Aorta (tissue), 5 donors: ENCODE data around the gene PDIA6. TPM values are rescaled to one million over a fixed set of nuclear protein-coding genes. Genes with fewer than 3 reads are reported as not detected.

Source experiments
- ATAC-seq: fragments of 200-7000 bp; cut with Tn5 transposase; one replicate; pipeline ENCODE4 v1.9.1; 2022; ENCODE audit warnings: moderate library complexity; ENCODE audit not compliant: low FRiP score
- DNase-seq, 2 donors: peaks; one replicate each; pipeline ENCODE4 v3.0.0-alpha.2; 2020
- H3K27ac ChIP-seq, 2 donors: one replicate each; pipeline ENCODE4 v1.5.1; 2013; ENCODE audit warnings: low read length in 2 of 2, mild to moderate bottlenecking in 2 of 2, moderate library complexity in 2 of 2, control low read depth in 1 of 2, inconsistent platforms in 1 of 2, low read depth in 1 of 2
- H3K27me3 ChIP-seq, 2 donors: one replicate each; pipeline ENCODE4 v1.6.1; 2013; ENCODE audit warnings: control low read depth in 1 of 2, low read length in 1 of 2, mild to moderate bottlenecking in 1 of 2, moderate library complexity in 1 of 2; ENCODE audit not compliant: insufficient read depth in 2 of 2, control insufficient read depth in 1 of 2
- H3K36me3 ChIP-seq, 2 donors: one replicate each; pipeline ENCODE4 v1.6.1; 2013; ENCODE audit warnings: control low read depth in 1 of 2, low read length in 1 of 2, mild to moderate bottlenecking in 1 of 2; ENCODE audit not compliant: insufficient read depth in 2 of 2, control insufficient read depth in 1 of 2
- H3K4me1 ChIP-seq, 2 donors: one replicate each; pipeline ENCODE4 v1.6.1; 2013; ENCODE audit warnings: low read length in 2 of 2, control low read depth in 1 of 2, mild to moderate bottlenecking in 1 of 2, moderate library complexity in 1 of 2; ENCODE audit not compliant: insufficient read depth in 2 of 2, control insufficient read depth in 1 of 2
- H3K4me3 ChIP-seq, 2 donors: one replicate each; pipeline ENCODE4 v1.5.1; 2013; ENCODE audit warnings: low read length in 2 of 2, control low read depth in 1 of 2, mild to moderate bottlenecking in 1 of 2
- H3K9me3 ChIP-seq: one replicate; pipeline ENCODE4 v1.6.1; 2013; ENCODE audit warnings: mild to moderate bottlenecking, low read length; ENCODE audit not compliant: control insufficient read depth
- WGBS, 2 donors: extraction: QIAGEN DNeasy Blood & Tissue Kit; methylation state at CpG; one replicate each; pipeline ENCODE4 v1.1.7; 2013; 5-methylcytosine and 5-hydroxymethylcytosine counted together
- intact Hi-C, 2 donors: fragments of 100-400 bp; cut with DNase I; formaldehyde crosslinking; loops; one replicate each; pipeline versions ENCODE4 v1.14.2 to v1.15.0; 2022
- long read RNA-seq, 2 donors: library from polyadenylated mRNA; unstranded; transcript quantifications; one replicate each; pipeline ENCODE4 v2.0.0, GENCODE V29; 2020 to 2021
- polyA plus RNA-seq, 2 donors: library from polyadenylated mRNA; stranded (reverse); fragments of 200-250 nt; gene quantifications; one replicate each; pipeline ENCODE4 v1.2.3, GENCODE V29; 2013
- total RNA-seq, 2 donors: library from RNA; stranded (reverse); fragmentation: NEBNext Ultra II Directional; extraction: Animal tissue kit (Norgen Biotek cat#: 25700); gene quantifications; one replicate each; pipeline ENCODE4 v1.2.1, GENCODE V29; 2021
- donor health status: healthy with polysubstance abuse.
- donor health status: Bipolar disorder and iron deficiency.
- donor health status: DM: no; HTN: no; CAD: no.
- donor health status: DM: no; HTN: no; CAD: no.
- donor health status: DM: yes; HTN: yes; CAD: no.

PDIA6 gene, protein sequence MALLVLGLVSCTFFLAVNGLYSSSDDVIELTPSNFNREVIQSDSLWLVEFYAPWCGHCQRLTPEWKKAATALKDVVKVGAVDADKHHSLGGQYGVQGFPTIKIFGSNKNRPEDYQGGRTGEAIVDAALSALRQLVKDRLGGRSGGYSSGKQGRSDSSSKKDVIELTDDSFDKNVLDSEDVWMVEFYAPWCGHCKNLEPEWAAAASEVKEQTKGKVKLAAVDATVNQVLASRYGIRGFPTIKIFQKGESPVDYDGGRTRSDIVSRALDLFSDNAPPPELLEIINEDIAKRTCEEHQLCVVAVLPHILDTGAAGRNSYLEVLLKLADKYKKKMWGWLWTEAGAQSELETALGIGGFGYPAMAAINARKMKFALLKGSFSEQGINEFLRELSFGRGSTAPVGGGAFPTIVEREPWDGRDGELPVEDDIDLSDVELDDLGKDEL
- 100 to 1,000 TPM; 118 to 128 TPM for total RNA-seq
- polyA plus RNA-seq, result 10 to 100 TPM; 89.4 to 92.2 TPM
- long read RNA-seq, donor 1, transcript PDIA6-201 (13 exons, 2,338 nt), result major isoform, 1,500 of 1,674 reads
- long read RNA-seq, donor 1, partial matches to known transcripts, result 96 of 1,674 reads
- long read RNA-seq, donor 1, other reads (novel, unspliced or antisense), result 74 of 1,674 reads
- long read RNA-seq, donor 2, transcript PDIA6-201 (13 exons, 2,338 nt), result major isoform, 279 of 311 reads
- long read RNA-seq, donor 2, partial matches to known transcripts, result 19 of 311 reads
- long read RNA-seq, donor 2, other reads (novel, unspliced or antisense), result 13 of 311 reads

DNA sequence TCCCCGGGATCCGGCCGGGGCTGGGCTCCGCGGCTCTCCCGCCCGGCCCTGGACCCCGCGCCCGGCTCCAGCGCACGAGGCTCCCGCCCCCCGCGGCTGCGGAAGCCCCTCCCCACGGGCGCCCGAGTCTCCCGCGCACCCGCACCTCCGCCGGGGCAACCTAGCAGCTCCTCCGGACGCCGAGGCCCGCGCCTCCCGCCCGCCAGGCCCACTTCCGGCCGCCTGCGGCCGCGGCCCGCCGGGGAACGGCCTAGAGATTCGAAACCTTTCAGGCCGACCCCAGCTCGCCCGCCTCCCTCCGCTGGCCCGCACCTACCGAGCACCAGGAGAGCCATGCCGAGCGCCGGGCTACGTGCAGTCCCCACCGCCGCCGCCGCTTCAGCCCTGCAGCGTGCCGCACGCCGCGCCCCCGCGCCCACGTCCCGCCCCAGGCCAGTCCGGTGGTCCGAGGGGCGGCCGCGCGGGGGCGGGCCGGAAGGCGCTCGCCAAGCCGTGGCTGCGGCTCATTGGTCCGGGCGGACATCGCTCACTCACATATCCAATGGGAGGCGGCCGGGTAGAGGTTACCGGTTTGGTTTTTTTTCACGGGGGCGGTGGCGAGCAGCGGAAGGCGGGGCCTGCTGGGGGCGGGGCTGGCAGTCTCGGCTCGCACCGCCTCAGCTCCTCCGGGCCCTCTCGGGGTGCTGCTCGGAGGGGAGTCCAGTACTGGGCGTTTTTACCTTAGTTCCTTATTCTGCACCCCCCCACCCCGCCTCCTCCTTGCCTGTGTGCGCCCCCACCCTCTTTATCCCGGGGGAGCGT is at the start of gene PDIA6:
Gene PDIA6, minus strand, starts transcription at position 424 of the 801 bp plus-strand sequence. Its CDS starts 89 bp downstream, at position 335.
- peak within 1 kb of the TSS in 1 of 2 donors; percentile 37 for H3K27ac ChIP-seq
- H3K4me3 ChIP-seq, result peak within 1 kb of the TSS; percentile 88 to 94
- H3K4me1 ChIP-seq, result no peaks in the 10 kb centered on the region
- intact Hi-C loops, result loop anchor here in 1 of 2 donors (5.0 kb wide), 1 partner anchor 95 kb away; no protein-coding TSS in a partner anchor
- no peaks in the 10 kb centered on the region for H3K36me3 ChIP-seq
- H3K9me3 ChIP-seq, result no peaks in the 10 kb centered on the region
- 0% methylated on average over 68 to 98 of the region's 98 CpGs for WGBS, 2 donors
- peak; percentile 98 to 99 for DNase-seq
- peak; percentile 99 for ATAC-seq
- no peaks in the 10 kb centered on the region for H3K27me3 ChIP-seq

DNA sequence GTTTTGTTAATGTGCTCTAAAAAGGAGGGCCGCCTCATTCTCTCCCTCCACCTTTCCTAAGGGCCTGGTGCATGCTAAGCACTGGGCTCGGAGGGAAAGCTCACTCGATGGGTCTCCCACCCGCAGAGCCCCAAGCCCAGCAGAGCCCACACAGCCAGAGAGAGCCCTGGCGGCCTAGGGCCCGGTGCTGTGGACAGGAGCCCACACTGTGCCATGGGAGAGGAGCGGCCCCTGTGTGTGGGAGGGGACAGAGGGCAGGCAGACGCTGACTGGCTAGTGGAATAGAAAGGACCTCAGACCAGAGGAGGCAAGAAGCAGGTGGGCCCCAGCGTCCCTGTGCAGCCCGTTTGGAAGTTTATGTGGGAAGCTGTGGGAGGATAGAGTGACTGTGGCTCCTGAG is 49.7 kb upstream of the PDIA6 start:
- H3K4me1 ChIP-seq, result no peaks in the 10 kb centered on the region
- H3K27ac ChIP-seq, result no peak overlapping the region
- WGBS, 2 donors, result 73 to 76% methylated on average over 10 of the region's 10 CpGs
- no peak for DNase-seq
- H3K36me3 ChIP-seq, result no peaks in the 10 kb centered on the region
- no peak overlapping the region for H3K4me3 ChIP-seq
- no peaks in the 10 kb centered on the region for H3K9me3 ChIP-seq
- H3K27me3 ChIP-seq, result peaks cover 0 to 2% of the 10 kb centered on the region in 2 donors
- intact Hi-C loops, result no loop called here
- ATAC-seq, result peak; percentile 34

DNA sequence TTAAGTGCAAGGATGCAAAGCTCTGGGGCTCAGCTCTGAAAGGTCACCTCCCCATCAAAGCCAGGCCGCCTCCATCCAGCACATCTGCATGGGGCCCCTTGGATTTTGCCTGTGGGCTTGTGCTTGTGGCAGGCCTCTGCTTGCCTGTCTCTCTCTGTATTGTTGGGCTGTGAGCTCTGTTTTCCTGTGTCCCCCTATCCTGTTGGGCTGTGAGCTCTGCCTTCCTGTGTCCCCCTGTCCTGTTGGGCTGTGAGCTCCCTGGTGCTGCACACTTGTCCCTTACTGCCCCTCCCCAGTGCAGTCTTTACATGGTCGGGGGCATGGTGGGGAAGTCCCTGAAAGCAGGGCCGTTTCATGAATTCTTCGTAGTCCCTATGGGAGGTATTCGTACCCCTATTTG is 49.2 kb upstream of the PDIA6 start:
- Histone ChIP-seq H3K36me3 (no peaks in the 10 kb centered on the region), H3K27me3 (peaks cover 0 to 2% of the 10 kb centered on the region in 2 donors), H3K4me3 (no peak overlapping the region), H3K27ac (no peak overlapping the region), H3K9me3 (no peaks in the 10 kb centered on the region), H3K4me1 (no peaks in the 10 kb centered on the region)
- intact Hi-C loops, result no loop called here
- DNase-seq, result no peak
- WGBS, 2 donors, result 85 to 88% methylated on average over 5 of the region's 5 CpGs
- ATAC-seq, result no peak

DNA sequence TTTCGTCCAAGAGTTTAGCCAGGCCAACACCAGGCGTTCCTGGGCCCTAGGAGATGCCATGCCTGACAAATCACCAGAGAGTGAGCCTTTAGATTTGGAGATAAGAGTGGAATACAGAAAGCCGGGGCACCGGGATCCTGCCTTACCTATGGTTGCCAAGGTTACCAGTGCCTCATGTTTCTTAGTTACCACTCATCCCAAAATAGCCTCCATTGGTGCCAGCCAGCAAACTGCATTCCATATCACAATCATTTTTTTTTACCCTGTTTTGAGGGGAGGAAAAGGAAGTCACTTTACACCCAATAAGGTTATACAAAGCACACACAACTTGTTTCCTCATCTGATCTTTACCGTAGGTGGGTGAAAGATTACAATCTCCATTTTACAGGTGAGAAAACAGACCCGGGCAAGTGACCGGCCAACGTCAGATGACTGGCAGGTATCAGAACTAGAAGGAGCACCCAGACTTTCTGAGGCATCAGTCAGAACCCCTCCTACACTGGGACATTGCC is 48.3 kb upstream of the PDIA6 start:
- H3K27ac ChIP-seq, result no peak overlapping the region
- H3K9me3 ChIP-seq, result no peaks in the 10 kb centered on the region
- ATAC-seq (no peak), DNase-seq (no peak)
- H3K27me3 ChIP-seq, result peaks cover 0 to 2% of the 10 kb centered on the region in 2 donors
- intact Hi-C loops, result no loop called here
- 60 to 65% methylated on average over 8 of the region's 8 CpGs for WGBS, 2 donors
- H3K4me1 ChIP-seq, result no peaks in the 10 kb centered on the region
- no peaks in the 10 kb centered on the region for H3K36me3 ChIP-seq
- no peak overlapping the region for H3K4me3 ChIP-seq

DNA sequence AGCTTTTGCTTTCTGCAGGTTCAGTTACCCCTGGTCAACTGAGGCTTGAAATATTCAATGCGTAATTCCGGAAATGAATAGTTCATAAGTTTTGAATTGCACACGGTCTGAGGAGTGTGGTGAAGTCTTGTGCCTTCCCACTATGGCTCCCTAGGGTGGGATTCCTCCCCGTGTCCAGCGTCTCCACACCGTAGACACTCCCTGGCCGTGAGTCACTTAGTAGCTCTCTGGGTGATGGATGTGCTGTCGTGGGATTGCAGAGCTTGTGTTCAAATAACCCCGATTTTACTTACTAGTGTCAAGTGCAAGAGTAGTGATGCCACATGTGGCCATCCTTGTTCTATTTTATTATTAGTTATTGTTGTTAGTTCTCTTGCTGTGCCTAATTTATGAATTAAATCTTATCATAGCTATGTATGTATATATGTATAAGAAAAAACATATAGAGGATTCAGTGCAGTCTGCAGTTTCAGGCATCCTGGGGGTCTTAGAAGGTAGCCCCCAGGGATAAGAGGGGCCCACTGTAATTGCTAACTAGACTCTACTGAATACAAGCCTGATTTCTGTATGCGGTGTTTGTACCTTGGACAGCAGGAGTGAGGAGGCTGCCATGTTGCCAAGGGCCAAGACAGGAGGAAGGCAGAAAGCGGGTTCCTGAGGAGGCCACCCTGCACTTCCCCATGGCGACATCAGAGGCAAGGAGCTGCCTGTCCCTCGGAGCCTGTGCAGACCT is 47.7 kb upstream of the PDIA6 start:
- H3K27ac ChIP-seq, result no peak overlapping the region
- intact Hi-C loops, result no loop called here
- no peak for ATAC-seq
- no peak overlapping the region for H3K4me3 ChIP-seq
- H3K36me3 ChIP-seq, result no peaks in the 10 kb centered on the region
- no peak for DNase-seq
- H3K4me1 ChIP-seq, result no peaks in the 10 kb centered on the region
- H3K27me3 ChIP-seq, result peaks cover 0 to 2% of the 10 kb centered on the region in 2 donors
- H3K9me3 ChIP-seq, result no peaks in the 10 kb centered on the region
- WGBS, 2 donors, result 63 to 74% methylated on average over 13 of the region's 13 CpGs

DNA sequence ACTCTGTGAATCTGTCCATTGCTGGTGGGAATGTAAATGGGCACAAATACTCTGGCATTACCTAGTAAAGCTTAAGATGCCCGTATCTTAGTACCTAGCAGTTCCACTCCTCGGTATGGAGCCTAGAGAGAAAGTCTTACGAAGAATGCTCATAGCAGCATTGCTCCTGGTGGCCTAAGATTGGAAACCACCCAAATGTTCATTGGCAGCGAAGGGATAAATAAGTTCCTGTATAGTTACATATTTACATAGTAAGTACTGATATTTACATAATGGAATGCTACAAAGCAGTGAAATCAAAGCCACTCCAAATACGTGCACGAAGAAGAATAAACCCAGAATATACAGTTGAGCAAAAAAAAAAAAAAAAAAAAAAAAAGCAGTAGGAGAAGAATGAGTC is 46.7 kb upstream of the PDIA6 start:
- Histone ChIP-seq H3K27ac (no peak overlapping the region), H3K27me3 (peaks cover 0 to 4% of the 10 kb centered on the region in 2 donors), H3K4me3 (no peak overlapping the region), H3K36me3 (no peaks in the 10 kb centered on the region), H3K9me3 (no peaks in the 10 kb centered on the region), H3K4me1 (no peaks in the 10 kb centered on the region)
- 83 to 85% methylated on average over 6 of the region's 6 CpGs for WGBS, 2 donors
- intact Hi-C loops, result no loop called here
- DNase-seq (no peak), ATAC-seq (no peak)

DNA sequence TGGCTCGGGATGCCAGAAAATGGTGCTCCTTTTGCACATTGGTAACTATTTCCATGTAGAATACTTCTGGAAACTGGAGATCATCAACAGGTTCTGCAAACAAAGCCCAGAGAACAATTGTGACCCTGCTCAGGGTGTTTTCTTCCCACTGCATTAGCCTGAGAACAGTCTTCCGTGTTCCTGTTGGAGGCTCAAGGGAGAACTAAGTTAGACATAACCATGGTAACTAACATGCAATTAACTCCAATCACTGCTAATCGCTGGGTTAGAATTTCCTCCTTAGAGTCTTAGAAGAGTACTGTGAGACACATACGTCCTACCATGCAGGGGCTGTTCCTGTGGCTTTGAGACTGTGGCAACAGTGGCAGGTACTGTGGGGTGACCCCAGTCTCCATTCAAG is 36.0 kb upstream of the PDIA6 start:
- Histone ChIP-seq H3K9me3 (no peaks in the 10 kb centered on the region), H3K4me1 (no peaks in the 10 kb centered on the region), H3K27ac (no peak overlapping the region), H3K27me3 (no peaks in the 10 kb centered on the region), H3K36me3 (no peaks in the 10 kb centered on the region), H3K4me3 (no peak overlapping the region)
- DNase-seq, result no peak
- WGBS, 2 donors, result 71 to 79% methylated on average over 4 of the region's 4 CpGs
- no peak for ATAC-seq
- intact Hi-C loops, result no loop called here

DNA sequence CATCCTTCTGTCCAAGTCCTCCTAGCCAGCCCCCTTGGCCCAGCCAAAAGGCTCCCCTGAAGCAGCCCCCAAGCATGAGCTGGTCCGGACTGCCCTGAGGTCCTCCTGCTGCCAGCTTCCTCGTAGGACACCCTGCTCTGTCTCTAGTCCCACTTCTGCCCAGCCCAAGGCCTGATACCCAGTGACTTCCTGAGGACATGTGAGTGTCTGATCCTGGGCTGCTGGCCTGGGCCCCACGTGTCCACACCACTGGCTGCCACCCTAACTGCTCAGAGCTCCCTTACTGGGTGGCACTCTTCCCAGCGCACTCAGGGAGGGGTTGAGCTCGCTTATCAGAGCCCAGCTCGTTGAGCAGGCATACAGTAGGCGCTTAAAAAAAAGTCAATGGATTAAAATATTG is 34.4 kb upstream of the PDIA6 start:
- H3K27ac ChIP-seq, result no peak overlapping the region
- H3K4me1 ChIP-seq, result no peaks in the 10 kb centered on the region
- ATAC-seq (no peak), DNase-seq (no peak)
- H3K9me3 ChIP-seq, result peaks cover 3% of the 10 kb centered on the region
- H3K4me3 ChIP-seq, result no peak overlapping the region
- H3K27me3 ChIP-seq, result no peaks in the 10 kb centered on the region
- WGBS, 2 donors, result 68 to 71% methylated on average over 7 of the region's 7 CpGs
- intact Hi-C loops, result no loop called here
- no peaks in the 10 kb centered on the region for H3K36me3 ChIP-seq
